Panc1 (cell line): ENCODE data around the gene FAM222B. TPM values are rescaled to one million over a fixed set of nuclear protein-coding genes. Genes with fewer than 3 reads are reported as not detected.

Experiments used
- ATAC-seq: fragments of 200-7000 bp; cut with Tn5 transposase; 2 replicates; pipeline ENCODE4 v1.9.1; 2020; ENCODE audit warnings: mild to moderate bottlenecking, moderate library complexity
- BruUV-seq: library from RNA; stranded (reverse); fragments of 400-500 nt; replicated peaks from 2 replicates; lab custom pipeline; 2021; lab: Mats Ljungman, UMichigan
- CTCF ChIA-PET: fragments of 300-600 bp; sonication (Branson Sonifier 250); formaldehyde crosslinking; loops from one replicate; lab custom pipeline; 2022; ENCODE audit warnings: antibody characterized with exemption; lab: Charles Lee
- POLR2A ChIA-PET: fragments of 300-600 bp; sonication (Branson Sonifier 250); formaldehyde crosslinking; loops from one replicate; lab custom pipeline; 2022; ENCODE audit warnings: antibody characterized with exemption; lab: Charles Lee
- DNase-seq: peaks from one replicate; pipeline ENCODE4 v3.0.0-alpha.2; 2010; ENCODE audit warnings: low read depth, low spot score
- H3K27ac ChIP-seq: 2 replicates; pipeline ENCODE4 v1.5.1; 2011; ENCODE audit warnings: mild to moderate bottlenecking, low read length, inconsistent platforms
- H3K27me3 ChIP-seq: fragments of 200-500 bp; sonication (Bioruptor generic); 2 replicates; pipeline ENCODE4 v1.6.0; 2014; ENCODE audit warnings: low read length, inconsistent platforms; ENCODE audit not compliant: control insufficient read depth, insufficient read depth
- H3K36me3 ChIP-seq: fragments of 200-500 bp; sonication (Bioruptor generic); 2 replicates; pipeline ENCODE4 v1.5.1; 2014; ENCODE audit warnings: inconsistent platforms, mild to moderate bottlenecking, low read length, moderate library complexity; ENCODE audit not compliant: control insufficient read depth, insufficient read depth
- H3K4me1 ChIP-seq: 2 replicates; pipeline ENCODE4 v1.5.1; 2011; ENCODE audit warnings: inconsistent platforms, mild to moderate bottlenecking, low read length, moderate library complexity; ENCODE audit not compliant: control insufficient read depth, insufficient read depth
- H3K4me3 ChIP-seq, 2 experiments: 2 replicates each; pipeline ENCODE4 v1.5.1; 2011 to 2012; ENCODE audit warnings: low read depth in 2 of 2, low read length in 2 of 2, mild to moderate bottlenecking in 2 of 2, inconsistent platforms in 1 of 2, moderate library complexity in 1 of 2
- H3K9me3 ChIP-seq: fragments of 200-500 bp; sonication (Bioruptor generic); 2 replicates; pipeline ENCODE4 v1.5.1; 2014; ENCODE audit warnings: low read depth, mild to moderate bottlenecking, inconsistent platforms, low read length, moderate library complexity; ENCODE audit not compliant: control insufficient read depth, insufficient read depth
- POLR2AphosphoS5 ChIP-seq: IDR thresholded peaks from 2 replicates; pipeline ENCODE4 v1.6.1; 2012; ENCODE audit warnings: mild to moderate bottlenecking, low read depth, low read length, moderate library complexity
- SIN3A ChIP-seq: IDR thresholded peaks from 2 replicates; pipeline ENCODE4 v1.6.1; 2012; ENCODE audit warnings: low read depth, mild to moderate bottlenecking, low read length, moderate library complexity, borderline replicate concordance; ENCODE audit not compliant: insufficient read depth
- TCF7L2 ChIP-seq: IDR thresholded peaks from 2 replicates; pipeline ENCODE4 v1.6.1; 2011; ENCODE audit warnings: mild to moderate bottlenecking, low read depth, low read length, inconsistent platforms
- in situ Hi-C: cut with HindIII; loops from 2 replicates; pipeline ENCODE4 v1.10.0; 2016; ENCODE audit warnings: low sequenced_read_pairs, low pct_unique_long_range_greater_than_20kb
- intact Hi-C: fragments of 100-400 bp; cut with micrococcal nuclease; formaldehyde crosslinking; loops from one replicate; pipeline ENCODE4 v1.10.0; 2022; ENCODE audit not compliant: unreplicated experiment
- total RNA-seq: library from RNA; stranded (reverse); gene quantifications from one replicate; pipeline ENCODE4 v1.2.1, GENCODE V29; 2021; ENCODE audit not compliant: unreplicated experiment
- TF ChIP-seq, protein P1 (sequence below): fragments of 450-650 bp; IDR thresholded peaks from 2 replicates; pipeline ENCODE4 v1.5.1; 2017; ENCODE audit warnings: mild to moderate bottlenecking
- TF ChIP-seq, protein P2 (sequence below), 2 experiments: IDR thresholded peaks; 2 replicates each; pipeline ENCODE4 v1.6.1; 2011 to 2012; ENCODE audit warnings: low read depth in 2 of 2, control low read depth in 1 of 2, low read length in 1 of 2, mild to moderate bottlenecking in 1 of 2, moderate library complexity in 1 of 2; ENCODE audit not compliant: insufficient read depth in 1 of 2

FAM222B gene
- total RNA-seq, 1 experiment from 2014 or later: 38.5 TPM

DNA sequence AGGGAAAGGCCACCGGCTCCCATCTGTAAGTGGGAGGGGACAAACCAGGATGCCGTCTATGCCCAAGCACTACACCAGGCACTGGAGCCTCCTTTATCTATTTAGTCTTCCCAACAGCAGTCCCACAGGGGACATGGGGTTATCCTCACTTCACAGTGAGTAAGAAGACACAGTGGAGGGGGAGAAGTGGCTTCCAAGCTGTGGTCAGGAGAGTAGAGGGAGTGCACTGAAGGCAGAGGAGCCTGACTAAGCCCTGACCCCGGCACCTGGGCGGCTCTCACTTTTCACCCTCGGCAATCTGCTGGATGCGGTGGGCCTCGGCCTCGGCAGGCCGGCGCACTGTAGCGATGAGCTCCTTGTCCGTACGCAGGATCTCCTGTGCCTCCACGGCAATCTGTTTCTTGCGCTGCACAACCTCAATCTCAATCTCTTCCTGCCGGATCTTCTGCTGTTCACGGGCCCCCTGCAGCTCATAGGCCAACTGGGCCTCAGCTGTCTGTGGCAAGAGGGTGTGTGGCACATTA, 39.0 kb upstream of the FAM222B start:
- no peaks in the 10 kb centered on the region for H3K4me1 ChIP-seq
- no peaks in the 10 kb centered on the region for H3K27me3 ChIP-seq
- H3K27ac ChIP-seq: no peak overlapping the region
- DNase-seq: no peak
- intact Hi-C loops: no loop called here
- no TSS peak for BruUV-seq
- in situ Hi-C loops: no loop called here
- no peaks in the 10 kb centered on the region for H3K9me3 ChIP-seq
- ATAC-seq: no peak
- TF ChIP-seq, protein P1, sequence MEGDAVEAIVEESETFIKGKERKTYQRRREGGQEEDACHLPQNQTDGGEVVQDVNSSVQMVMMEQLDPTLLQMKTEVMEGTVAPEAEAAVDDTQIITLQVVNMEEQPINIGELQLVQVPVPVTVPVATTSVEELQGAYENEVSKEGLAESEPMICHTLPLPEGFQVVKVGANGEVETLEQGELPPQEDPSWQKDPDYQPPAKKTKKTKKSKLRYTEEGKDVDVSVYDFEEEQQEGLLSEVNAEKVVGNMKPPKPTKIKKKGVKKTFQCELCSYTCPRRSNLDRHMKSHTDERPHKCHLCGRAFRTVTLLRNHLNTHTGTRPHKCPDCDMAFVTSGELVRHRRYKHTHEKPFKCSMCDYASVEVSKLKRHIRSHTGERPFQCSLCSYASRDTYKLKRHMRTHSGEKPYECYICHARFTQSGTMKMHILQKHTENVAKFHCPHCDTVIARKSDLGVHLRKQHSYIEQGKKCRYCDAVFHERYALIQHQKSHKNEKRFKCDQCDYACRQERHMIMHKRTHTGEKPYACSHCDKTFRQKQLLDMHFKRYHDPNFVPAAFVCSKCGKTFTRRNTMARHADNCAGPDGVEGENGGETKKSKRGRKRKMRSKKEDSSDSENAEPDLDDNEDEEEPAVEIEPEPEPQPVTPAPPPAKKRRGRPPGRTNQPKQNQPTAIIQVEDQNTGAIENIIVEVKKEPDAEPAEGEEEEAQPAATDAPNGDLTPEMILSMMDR: no peak
- no peak for TF ChIP-seq SIN3A
- TF ChIP-seq TCF7L2: no peak
- no peak for TF ChIP-seq POLR2AphosphoS5
- TF ChIP-seq, protein P2, sequence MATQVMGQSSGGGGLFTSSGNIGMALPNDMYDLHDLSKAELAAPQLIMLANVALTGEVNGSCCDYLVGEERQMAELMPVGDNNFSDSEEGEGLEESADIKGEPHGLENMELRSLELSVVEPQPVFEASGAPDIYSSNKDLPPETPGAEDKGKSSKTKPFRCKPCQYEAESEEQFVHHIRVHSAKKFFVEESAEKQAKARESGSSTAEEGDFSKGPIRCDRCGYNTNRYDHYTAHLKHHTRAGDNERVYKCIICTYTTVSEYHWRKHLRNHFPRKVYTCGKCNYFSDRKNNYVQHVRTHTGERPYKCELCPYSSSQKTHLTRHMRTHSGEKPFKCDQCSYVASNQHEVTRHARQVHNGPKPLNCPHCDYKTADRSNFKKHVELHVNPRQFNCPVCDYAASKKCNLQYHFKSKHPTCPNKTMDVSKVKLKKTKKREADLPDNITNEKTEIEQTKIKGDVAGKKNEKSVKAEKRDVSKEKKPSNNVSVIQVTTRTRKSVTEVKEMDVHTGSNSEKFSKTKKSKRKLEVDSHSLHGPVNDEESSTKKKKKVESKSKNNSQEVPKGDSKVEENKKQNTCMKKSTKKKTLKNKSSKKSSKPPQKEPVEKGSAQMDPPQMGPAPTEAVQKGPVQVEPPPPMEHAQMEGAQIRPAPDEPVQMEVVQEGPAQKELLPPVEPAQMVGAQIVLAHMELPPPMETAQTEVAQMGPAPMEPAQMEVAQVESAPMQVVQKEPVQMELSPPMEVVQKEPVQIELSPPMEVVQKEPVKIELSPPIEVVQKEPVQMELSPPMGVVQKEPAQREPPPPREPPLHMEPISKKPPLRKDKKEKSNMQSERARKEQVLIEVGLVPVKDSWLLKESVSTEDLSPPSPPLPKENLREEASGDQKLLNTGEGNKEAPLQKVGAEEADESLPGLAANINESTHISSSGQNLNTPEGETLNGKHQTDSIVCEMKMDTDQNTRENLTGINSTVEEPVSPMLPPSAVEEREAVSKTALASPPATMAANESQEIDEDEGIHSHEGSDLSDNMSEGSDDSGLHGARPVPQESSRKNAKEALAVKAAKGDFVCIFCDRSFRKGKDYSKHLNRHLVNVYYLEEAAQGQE (IDR thresholded peaks at IDR 0.05; ENCODE audit: insufficient read depth in 1 of 2, low read depth in 2 of 2, low read length in 1 of 2): no peak
- ChIA-PET POLR2A (no interaction called here), CTCF (interaction anchor here (0.6 to 1.4 kb wide), 2 partner anchors 117 to 129 kb away, joined by 5 read pairs; no protein-coding TSS in a partner anchor)
- no peak overlapping the region for H3K4me3 ChIP-seq
- no peaks in the 10 kb centered on the region for H3K36me3 ChIP-seq

- H3K36me3 ChIP-seq: no peaks in the 10 kb centered on the region
- no peak overlapping the region for H3K27ac ChIP-seq
- TF ChIP-seq SIN3A: no peak
- no peak for TF ChIP-seq TCF7L2
- TF ChIP-seq, protein P1: no peak
- no peak for TF ChIP-seq POLR2AphosphoS5
- TF ChIP-seq, protein P2 (IDR thresholded peaks at IDR 0.05; ENCODE audit: insufficient read depth in 1 of 2, low read depth in 2 of 2, low read length in 1 of 2): no peak
- no peaks in the 10 kb centered on the region for H3K4me1 ChIP-seq
- no peaks in the 10 kb centered on the region for H3K9me3 ChIP-seq
- CTCF ChIA-PET: interaction anchor here (0.5 to 1.7 kb wide), 2 partner anchors 14 to 154 kb away, joined by 4 to 5 read pairs; partner anchors contain the start of gene TLCD1
- ATAC-seq (no peak), DNase-seq (no peak)
- no peak overlapping the region for H3K4me3 ChIP-seq
- BruUV-seq: no TSS peak
- intact Hi-C loops (no loop called here), in situ Hi-C loops (no loop called here)
- POLR2A ChIA-PET: no interaction called here
- no peaks in the 10 kb centered on the region for H3K27me3 ChIP-seq
Measured at GRCh38 chr17:28880572-28880945, 38.0 kb upstream of the FAM222B start.
